CD4-positive, alpha-beta T cell treated with Interleukin-10 for 1 hour (primary cell): ENCODE results near the gene CYB5D1.

Experiments
- DNase-seq: peaks from one replicate; pipeline ENCODE4 v3.0.0-alpha.2; 2020

The CYB5D1 gene

DNA sequence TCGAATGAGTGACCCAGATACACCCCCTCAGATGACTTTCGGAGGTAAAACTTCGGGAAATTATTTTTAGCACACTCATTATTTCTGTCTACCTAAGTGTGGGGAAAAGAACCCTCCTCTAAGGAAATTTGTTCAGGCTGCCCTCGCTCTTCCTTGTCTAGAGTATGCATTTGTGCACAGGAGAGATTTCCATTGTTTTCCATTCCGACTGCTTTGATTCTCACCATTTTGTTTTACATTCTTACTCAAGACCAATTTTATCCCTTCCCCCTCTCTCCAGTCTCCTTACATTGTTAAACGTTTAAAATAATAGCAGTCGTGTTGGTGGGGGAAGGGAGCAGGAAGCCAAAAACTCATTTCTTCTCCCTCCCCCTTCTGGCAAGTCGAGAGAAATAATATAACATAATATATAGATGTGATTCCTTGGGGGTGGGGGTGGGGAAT, 29.3 kb downstream of the CYB5D1 start:
- no peak for DNase-seq

DNA sequence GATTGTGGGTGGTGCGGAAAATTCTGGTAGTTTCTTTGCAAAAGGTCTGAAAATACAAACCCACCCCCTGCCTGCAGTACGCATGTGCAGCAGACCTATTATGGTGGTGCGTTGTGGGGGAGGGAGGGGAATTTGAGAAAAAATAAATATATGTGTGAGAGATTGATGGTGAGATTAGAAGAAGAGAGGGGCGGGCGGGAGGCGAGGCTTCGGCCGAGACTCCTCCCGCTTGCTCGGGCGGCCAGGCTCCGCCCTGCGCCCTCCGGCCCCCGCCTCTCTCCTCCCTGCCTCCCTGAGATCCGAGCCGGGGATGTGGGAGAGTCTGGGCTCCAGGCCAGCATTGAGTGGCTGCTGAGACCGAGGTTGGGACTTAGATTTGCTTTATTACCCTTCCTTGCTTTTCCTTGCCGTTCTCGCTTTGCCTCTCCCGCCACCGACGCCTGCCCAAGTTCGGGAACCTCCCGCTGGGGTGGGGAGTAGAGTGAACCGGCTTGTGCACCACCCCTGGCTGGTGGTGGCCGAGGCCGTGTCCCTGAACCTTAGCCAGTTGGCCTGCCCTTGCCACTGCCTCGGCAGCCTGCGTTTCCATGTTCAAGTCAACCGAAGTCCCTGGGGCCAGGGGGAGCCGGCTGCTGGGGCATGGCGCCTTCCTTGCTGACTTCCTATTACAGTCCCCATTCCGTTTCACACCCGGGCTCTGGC, 29.8 kb downstream of the CYB5D1 start:
- peak; percentile 96 for DNase-seq

DNA sequence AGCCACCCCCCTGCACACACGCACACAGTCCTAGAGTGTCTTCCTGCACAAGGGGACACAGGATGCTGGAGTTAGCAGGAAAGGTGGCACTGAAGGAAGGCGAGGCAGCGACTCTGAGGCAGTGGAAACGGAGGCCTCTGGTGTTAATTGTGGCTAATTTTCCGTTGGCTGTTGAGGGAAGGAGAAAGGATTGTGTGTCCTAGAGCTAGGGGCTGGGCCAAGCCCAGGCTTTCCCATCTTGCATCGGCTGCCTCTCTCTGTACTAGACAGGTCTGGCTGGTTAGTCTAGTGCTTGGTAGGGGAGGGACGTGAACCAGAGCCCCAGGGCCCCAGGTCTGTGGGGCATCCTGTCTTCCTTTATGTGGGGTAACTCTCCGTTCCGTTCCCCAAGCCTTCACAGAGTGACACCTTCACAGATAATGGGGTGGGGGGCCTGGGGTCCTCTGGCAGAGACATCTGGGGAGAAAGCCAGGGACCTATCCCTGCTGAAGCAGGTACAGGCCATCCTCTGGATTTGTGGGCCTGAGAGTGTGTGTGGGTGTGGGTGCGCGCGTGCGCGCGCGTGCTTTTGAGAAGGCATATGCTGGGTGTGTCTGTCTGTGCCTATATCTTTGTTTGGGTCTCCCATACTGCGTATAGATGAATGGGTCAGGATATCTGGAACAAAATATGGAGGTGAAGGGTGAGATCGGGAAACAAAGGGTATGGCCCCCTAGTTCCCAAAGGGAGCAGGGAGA, 30.5 kb downstream of the CYB5D1 start, which contains the start of gene CHD3:
TSS of gene CHD3 (plus strand) at position 606 of the 737 bp plus-strand sequence. CDS start 212 bp downstream, outside the sequence.
- peak; percentile 51 for DNase-seq

DNA sequence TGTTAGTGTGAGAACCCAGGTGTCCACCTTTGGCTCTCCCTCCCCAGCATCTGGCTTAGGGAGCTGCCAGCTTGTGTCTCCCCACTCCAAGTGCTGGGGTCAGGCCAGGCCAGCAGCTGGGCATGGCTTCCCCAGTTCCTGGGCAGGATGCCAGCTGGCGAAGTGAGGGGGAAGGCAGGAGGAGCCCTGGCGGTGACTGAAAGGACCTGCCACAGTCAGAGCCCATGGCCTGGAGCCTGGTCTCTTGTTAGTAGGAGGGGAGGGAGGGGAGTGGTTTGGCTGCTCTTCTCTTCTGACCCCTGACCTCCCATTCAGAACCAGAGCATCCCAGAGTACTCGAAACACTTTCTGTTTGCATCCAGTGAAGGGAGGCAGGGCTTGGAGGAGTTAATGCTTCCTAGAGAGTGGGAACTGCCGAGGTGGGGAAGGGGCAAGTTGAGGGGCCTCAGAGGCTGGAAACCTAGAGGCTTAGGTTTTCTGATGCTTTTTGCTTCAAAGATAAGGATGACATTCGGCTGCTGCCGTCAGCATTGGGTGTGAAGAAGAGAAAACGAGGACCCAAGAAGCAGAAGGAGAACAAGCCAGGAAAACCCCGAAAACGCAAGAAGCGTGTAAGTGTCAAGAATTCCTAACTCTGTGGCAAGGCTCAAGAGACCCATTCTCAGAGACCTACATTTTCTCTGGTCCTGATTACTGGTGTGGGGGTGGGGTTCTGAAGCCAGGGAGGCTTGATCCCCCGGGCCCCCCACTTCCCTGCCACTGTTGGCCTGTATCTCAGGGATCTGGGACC, 31.6 kb downstream of the CYB5D1 start:
- peak; percentile 54 for DNase-seq

DNA sequence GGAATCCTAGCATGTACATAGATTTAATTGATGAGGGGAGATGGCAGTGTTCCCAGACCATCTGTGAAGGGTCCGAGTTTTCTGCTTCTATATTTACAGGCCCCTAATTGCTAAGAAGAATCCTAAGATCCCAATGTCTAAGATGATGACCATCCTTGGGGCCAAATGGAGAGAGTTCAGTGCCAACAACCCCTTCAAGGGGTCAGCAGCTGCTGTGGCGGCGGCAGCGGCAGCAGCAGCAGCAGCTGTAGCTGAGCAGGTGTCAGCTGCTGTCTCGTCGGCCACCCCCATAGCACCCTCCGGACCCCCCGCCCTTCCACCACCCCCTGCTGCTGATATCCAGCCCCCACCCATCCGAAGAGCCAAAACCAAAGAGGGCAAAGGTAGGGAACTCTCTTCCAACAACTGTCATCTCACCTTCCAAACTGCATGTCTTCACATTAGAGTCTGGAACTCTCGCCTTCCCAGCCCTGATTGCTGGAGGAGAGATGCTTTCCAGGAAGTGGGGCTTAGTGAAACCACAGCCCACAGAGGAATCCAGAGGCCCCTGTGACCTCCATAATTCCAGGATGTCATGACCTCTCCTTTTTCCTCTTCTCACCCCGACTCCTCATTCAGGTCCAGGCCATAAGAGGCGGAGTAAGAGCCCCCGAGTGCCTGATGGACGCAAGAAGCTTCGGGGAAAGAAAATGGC, 35.5 kb downstream of the CYB5D1 start:
- no peak for DNase-seq

DNA sequence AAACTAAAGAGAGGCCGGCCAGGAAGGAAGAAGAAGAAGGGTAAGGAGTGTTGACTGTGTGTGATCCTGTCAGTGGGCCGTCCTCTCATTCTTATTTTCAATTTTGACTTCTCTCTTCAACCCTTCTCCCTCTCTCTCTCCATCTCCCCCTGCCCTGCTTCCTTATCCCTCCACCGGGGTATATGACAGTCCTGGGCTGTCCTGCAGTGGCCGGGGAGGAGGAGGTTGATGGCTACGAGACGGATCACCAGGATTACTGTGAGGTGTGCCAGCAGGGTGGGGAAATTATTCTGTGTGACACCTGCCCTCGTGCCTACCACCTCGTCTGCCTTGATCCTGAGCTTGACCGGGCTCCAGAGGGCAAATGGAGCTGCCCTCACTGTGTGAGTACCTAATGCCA, 36.4 kb downstream of the CYB5D1 start:
- DNase-seq, result no peak

DNA sequence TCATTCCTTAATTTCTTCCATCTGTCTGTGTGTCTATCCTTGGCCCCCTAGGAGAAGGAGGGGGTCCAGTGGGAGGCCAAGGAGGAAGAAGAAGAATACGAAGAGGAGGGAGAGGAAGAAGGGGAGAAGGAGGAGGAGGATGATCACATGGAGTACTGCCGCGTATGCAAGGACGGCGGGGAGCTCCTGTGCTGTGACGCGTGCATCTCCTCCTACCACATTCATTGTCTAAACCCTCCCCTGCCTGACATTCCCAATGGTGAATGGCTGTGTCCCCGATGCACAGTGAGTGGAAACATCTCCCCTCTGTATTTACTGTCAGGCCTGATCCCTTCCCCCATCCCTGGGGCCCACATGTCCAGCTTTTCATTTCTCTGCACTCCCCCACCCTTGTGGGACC, 37.1 kb downstream of the CYB5D1 start:
- DNase-seq, result no peak

DNA sequence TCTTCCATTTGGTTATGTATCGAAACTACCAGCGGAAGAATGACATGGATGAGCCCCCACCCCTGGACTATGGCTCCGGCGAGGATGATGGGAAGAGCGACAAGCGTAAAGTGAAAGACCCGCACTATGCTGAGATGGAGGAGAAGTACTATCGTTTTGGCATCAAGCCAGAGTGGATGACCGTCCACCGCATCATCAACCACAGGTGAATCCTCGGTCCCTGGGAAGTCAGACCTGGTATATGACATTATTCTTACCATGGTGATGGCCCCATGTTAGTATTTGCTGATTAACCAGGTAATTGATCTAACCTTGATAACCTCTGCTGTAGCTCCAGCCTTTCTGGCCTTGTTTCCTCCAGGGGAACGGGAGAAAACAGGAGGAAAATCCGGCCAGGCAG, 39.3 kb downstream of the CYB5D1 start:
- no peak for DNase-seq

DNA sequence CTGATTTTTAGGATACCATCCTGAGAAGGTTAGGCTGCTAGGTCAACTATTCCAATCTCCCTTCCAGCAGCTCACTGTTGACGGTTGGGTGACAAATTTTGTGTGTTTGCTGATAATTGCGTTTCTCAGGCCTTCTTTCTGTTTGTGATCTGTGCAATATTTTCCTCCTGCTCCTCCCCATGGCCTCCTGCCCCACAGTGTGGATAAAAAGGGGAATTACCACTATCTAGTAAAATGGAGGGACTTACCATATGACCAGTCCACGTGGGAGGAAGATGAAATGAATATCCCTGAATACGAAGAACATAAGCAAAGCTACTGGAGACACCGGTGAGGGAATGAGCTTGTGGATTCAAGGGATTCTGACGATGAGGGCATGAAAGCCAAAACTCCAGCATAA, 40.0 kb downstream of the CYB5D1 start:
- peak; percentile 51 for DNase-seq

DNA sequence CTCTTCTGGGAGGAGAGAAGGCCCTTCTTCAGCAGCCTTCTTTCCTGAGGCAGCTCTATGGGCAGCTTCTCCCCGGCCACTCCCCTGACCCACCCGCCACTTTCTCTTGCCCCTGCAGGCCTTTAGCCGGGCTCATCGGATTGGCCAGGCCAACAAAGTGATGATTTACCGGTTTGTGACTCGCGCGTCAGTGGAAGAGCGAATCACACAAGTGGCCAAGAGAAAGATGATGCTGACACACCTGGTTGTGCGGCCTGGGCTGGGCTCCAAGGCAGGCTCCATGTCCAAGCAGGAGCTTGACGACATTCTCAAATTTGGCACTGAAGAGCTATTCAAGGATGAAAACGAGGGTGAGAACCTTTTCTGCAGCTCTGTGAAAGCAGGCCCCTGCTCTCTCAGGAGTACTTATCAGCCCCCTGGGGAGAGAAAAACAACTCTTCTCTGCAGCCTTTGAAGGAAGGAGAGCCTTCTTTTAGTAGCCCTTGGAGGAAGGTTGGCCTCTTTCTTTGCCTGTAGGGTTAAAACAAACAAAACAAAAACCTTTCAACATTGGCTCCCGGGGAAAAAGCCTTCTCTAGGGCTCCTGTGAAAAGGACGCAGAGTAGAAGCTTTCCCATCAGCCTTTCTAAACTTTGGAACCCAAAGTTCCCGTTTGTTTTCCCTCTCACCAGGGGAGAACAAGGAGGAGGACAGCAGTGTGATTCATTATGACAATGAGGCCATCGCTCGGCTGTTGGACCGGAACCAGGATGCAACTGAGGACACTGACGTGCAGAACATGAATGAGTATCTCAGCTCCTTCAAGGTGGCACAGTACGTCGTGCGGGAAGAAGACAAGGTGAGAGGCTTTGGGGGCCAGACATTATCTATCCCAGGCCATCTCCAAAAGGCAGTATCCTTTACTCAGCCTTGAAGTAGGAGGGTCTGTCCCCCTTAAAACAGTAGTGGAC, 45.6 kb downstream of the CYB5D1 start:
- no peak for DNase-seq

DNA sequence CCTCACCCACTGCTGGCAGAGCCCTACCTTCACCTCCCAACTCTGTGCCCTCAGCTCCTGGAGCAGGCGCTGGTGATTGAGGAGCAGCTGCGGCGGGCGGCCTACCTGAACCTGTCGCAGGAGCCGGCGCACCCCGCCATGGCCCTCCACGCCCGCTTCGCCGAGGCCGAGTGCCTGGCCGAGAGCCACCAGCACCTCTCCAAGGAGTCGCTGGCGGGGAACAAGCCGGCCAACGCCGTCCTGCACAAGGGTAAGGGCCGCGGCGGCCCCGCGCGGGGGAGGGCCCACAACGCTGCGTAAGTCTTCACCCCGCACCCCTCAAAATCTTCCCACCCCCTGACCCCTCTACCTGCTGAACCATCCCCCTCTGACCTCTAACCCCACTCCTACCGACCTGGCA, 51.3 kb downstream of the CYB5D1 start:
- no peak for DNase-seq

DNA sequence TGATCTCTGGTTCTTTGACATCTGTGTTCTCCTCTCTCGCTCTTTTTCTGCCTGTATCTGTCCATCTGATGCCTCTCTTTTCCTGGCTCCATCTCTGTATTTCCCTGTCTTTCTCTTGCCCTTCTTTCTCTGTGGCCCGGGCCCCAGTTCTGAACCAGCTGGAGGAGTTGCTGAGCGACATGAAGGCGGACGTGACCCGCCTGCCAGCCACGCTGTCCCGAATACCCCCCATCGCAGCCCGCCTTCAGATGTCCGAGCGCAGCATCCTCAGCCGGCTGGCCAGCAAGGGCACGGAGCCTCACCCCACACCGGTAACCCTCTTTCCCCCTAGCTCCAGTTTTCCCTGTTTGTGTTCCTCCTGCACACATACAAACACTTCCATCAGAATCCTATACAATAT, 52.5 kb downstream of the CYB5D1 start:
- DNase-seq, result no peak

DNA sequence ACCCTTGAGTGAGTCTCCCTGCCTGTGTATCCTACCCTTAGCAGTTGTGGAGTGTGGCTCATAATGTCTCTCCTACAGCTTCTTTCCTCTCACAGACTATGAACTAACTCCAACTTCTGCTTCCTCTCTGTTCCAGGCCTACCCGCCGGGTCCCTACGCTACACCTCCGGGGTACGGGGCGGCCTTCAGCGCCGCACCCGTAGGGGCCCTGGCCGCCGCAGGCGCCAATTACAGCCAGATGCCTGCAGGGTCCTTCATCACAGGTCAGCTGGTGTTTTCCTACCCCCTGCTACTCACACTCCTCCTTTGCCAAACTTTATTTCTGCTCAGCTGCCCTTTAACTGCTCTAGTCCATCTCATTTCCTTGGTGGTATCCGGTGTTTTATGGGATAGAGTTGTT, 52.9 kb downstream of the CYB5D1 start:
- no peak for DNase-seq

DNA sequence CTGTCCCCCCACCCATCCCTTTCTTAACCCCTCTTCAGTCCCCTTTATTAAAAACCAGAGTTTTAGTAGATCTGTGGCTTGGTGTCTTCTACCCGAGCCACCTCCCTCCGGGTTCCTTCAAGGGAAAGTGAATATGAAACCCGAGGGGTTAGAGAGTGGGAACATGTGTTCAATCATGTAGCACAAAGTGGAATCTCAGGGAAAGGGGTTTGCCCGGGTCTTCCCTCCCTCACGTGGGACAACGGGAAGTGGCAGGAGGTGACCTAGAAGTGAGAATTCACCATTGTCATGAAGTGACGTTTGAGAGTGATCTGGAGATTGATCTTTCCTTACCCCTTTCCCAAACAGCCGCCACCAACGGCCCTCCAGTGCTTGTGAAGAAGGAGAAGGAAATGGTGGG, 53.3 kb downstream of the CYB5D1 start:
- DNase-seq, result no peak
